ENCODE data around the gene AGTRAP. TPM values are rescaled to one million over a fixed set of nuclear protein-coding genes. Genes with fewer than 3 reads are reported as not detected.

Gene AGTRAP
- total RNA-seq (47.3 and 58.8 TPM in 2 replicates), polyA plus RNA-seq (21.0 and 25.5 TPM in 2 replicates), polyA minus RNA-seq (ENCODE audit: low replicate concordance) (50.2 and 57.2 TPM in 2 replicates)
- 39.2 and 41.6 TPM in 2 replicates for polyA plus RNA-seq (2012)

- H3K4me2 ChIP-seq (ENCODE audit: extremely low read depth, insufficient read depth, low read length), result peak within 1 kb of the TSS; percentile 81
- H3K27ac ChIP-seq (ENCODE audit: insufficient read depth, low read length), result peak within 1 kb of the TSS; percentile 82
- TF ChIP-seq EZH2 (IDR thresholded peaks at IDR 0.05; ENCODE audit: low read length, missing control alignments) (no peak), CTCF (conservative IDR thresholded peaks at IDR 0.05 in 1 of 2, IDR thresholded peaks at IDR 0.05 in 1 of 2; ENCODE audit: low read depth in 1 of 2, low read length in 2 of 2) (peak in 1 of 2 donors; percentile 4)
Measured at GRCh38 chr1:11735854-11736745, at the start of gene AGTRAP. TSS of gene AGTRAP (plus strand) at chr1:11736136. CDS start at chr1:11736209, 73 bp downstream.

GRCh38 chr1:11688506-11688905 lies 47.4 kb upstream of the AGTRAP start:
- Histone ChIP-seq H3K36me3 (ENCODE audit: control insufficient read depth, insufficient read depth, low read length) (no peaks in the 10 kb centered on the region), H2AFZ (ENCODE audit: low read length) (no peak overlapping the region), H3K4me2 (ENCODE audit: extremely low read depth, insufficient read depth, low read length) (no peak overlapping the region), H3K9ac (ENCODE audit: insufficient read depth, low read length) (no peak overlapping the region), H3K79me2 (ENCODE audit: control insufficient read depth, insufficient read depth, low read length) (no peaks in the 10 kb centered on the region), H3K27me3 (ENCODE audit: control insufficient read depth, insufficient read depth, low read length) (peaks cover 34% of the 10 kb centered on the region), H3K9me3 (ENCODE audit: control insufficient read depth, insufficient read depth, low read depth, low read length) (no peaks in the 10 kb centered on the region), H3K4me1 (ENCODE audit: control insufficient read depth, extremely low read depth, insufficient read depth, low read length) (peaks cover 8% of the 10 kb centered on the region), H3K27ac (ENCODE audit: insufficient read depth, low read length) (no peak overlapping the region), H3K4me3 (replicated peaks in 1 of 4; ENCODE audit: control extremely low read depth in 1 of 4, insufficient read depth in 1 of 4, low read depth in 3 of 4, low read length in 4 of 4) (no peak overlapping the region), H4K20me1 (ENCODE audit: control insufficient read depth, extremely low read depth, insufficient read depth, low read length) (no peaks in the 10 kb centered on the region)
- TF ChIP-seq EZH2 (IDR thresholded peaks at IDR 0.05; ENCODE audit: low read length, missing control alignments) (no peak), CTCF (conservative IDR thresholded peaks at IDR 0.05 in 1 of 2, IDR thresholded peaks at IDR 0.05 in 1 of 2; ENCODE audit: low read depth in 1 of 2, low read length in 2 of 2) (no peak)
- no peak for DNase-seq (ENCODE audit: low read depth in 2 of 2)

More at GRCh38 chr1:11735854-11736745, at the start of gene AGTRAP:
- Histone ChIP-seq H2AFZ (ENCODE audit: low read length) (peak within 1 kb of the TSS; percentile 91), H3K36me3 (ENCODE audit: control insufficient read depth, insufficient read depth, low read length) (no peaks in the 10 kb centered on the region), H4K20me1 (ENCODE audit: control insufficient read depth, extremely low read depth, insufficient read depth, low read length) (no peaks in the 10 kb centered on the region), H3K9me3 (ENCODE audit: control insufficient read depth, insufficient read depth, low read depth, low read length) (no peaks in the 10 kb centered on the region), H3K4me1 (ENCODE audit: control insufficient read depth, extremely low read depth, insufficient read depth, low read length) (peaks cover 6% of the 10 kb centered on the region), H3K79me2 (ENCODE audit: control insufficient read depth, insufficient read depth, low read length) (no peaks in the 10 kb centered on the region), H3K4me3 (replicated peaks in 1 of 4; ENCODE audit: control extremely low read depth in 1 of 4, insufficient read depth in 1 of 4, low read depth in 3 of 4, low read length in 4 of 4) (peak within 1 kb of the TSS; percentile 68 to 98 (median 80)), H3K27me3 (ENCODE audit: control insufficient read depth, insufficient read depth, low read length) (no peaks in the 10 kb centered on the region), H3K9ac (ENCODE audit: insufficient read depth, low read length) (peak within 1 kb of the TSS; percentile 65)
- DNase-seq (ENCODE audit: low read depth in 2 of 2), result peak; percentile 87 to 91

Measured in fibroblast of lung (primary cell).